Endothelial cell of umbilical vein (primary cell): Measurements from ENCODE around the gene HACD3. TPM values are rescaled to one million over a fixed set of nuclear protein-coding genes. Genes with fewer than 3 reads are reported as not detected.
A peak's percentile ranks its signal among the peaks of the same experiment; 100 is the strongest.

ENCODE experiments used
- BruUV-seq: library from RNA; stranded (reverse); fragments of 400-500 nt; replicated peaks from 2 replicates; lab custom pipeline; 2021; lab: Mats Ljungman, UMichigan
- CTCF ChIA-PET: fragments of 300-600, 350-600 bp; sonication (Branson Sonifier 250); formaldehyde crosslinking; loops from one replicate; lab custom pipeline; 2021; ENCODE audit warnings: antibody characterized with exemption, inconsistent platforms; lab: Charles Lee
- POLR2A ChIA-PET: fragments of 300-600, 350-600 bp; sonication (Branson Sonifier 250); formaldehyde crosslinking; loops from one replicate; lab custom pipeline; 2021; ENCODE audit warnings: antibody characterized with exemption, inconsistent platforms; lab: Charles Lee
- DNase-seq: peaks from one replicate; pipeline ENCODE4 v3.0.0-alpha.2; 2011; ENCODE audit warnings: low read depth, low spot score
- FAIRE-seq: peaks from 2 replicates; lab custom pipeline; 2011; peaks lifted over from hg19 to GRCh38; lab: Jason Lieb, UNC
- H2AFZ ChIP-seq: 2 replicates; pipeline ENCODE4 v1.6.0; 2012; ENCODE audit warnings: low read depth, low read length, control low read depth, inconsistent platforms
- H3K27ac ChIP-seq: 2 replicates; pipeline ENCODE4 v1.5.1; 2011; ENCODE audit warnings: low read depth, mild to moderate bottlenecking, control low read depth, low read length, moderate library complexity; ENCODE audit not compliant: insufficient read depth
- H3K27me3 ChIP-seq, 2 experiments: 2 replicates each; pipeline versions ENCODE4 v1.6.0 to v1.6.1; 2011; ENCODE audit warnings: low read length in 2 of 2, mixed read lengths in 1 of 2; ENCODE audit not compliant: control insufficient read depth in 2 of 2, insufficient read depth in 2 of 2
- H3K36me3 ChIP-seq, 2 experiments: 2 replicates in 1 of 2; 3 replicates in 1 of 2; pipeline ENCODE4 v1.5.1; 2011; ENCODE audit warnings: low read length in 2 of 2, mild to moderate bottlenecking in 1 of 2, moderate library complexity in 1 of 2; ENCODE audit not compliant: control insufficient read depth in 2 of 2, insufficient read depth in 2 of 2; ENCODE audit errors: extremely low read depth in 1 of 2
- H3K4me1 ChIP-seq: 3 replicates; pipeline ENCODE4 v1.5.1; 2011; ENCODE audit warnings: mild to moderate bottlenecking, low read length; ENCODE audit not compliant: control insufficient read depth, insufficient read depth; ENCODE audit errors: extremely low read depth
- H3K4me2 ChIP-seq: 2 replicates; pipeline ENCODE4 v1.6.1; 2011; ENCODE audit warnings: low read length, control low read depth, mixed read lengths; ENCODE audit not compliant: insufficient read depth
- H3K4me3 ChIP-seq, 3 experiments: fragments of 200-600 bp in 1 of 3; sonication (generic), shearing (Covaris generic) in 1 of 3; replicated peaks in 1 of 3; 2 replicates each; pipeline ENCODE4 v1.5.1; 2011 to 2016; ENCODE audit warnings: control low read depth in 3 of 3, low read length in 3 of 3, mild to moderate bottlenecking in 2 of 3, inconsistent platforms in 1 of 3, low read depth in 1 of 3, moderate library complexity in 1 of 3; ENCODE audit not compliant: insufficient read depth in 1 of 3
- H3K79me2 ChIP-seq: 2 replicates; pipeline ENCODE4 v1.6.0; 2012; ENCODE audit warnings: low read length, inconsistent platforms; ENCODE audit not compliant: control insufficient read depth, insufficient read depth
- H3K9ac ChIP-seq: replicated peaks from 2 replicates; pipeline ENCODE3; 2011; ENCODE audit warnings: low read length, control low read depth; ENCODE audit not compliant: insufficient read depth; ENCODE audit errors: extremely low read depth
- H3K9me1 ChIP-seq: replicated peaks from 3 replicates; pipeline ENCODE4 v1.6.0; 2011; ENCODE audit warnings: mild to moderate bottlenecking, low read length; ENCODE audit not compliant: control insufficient read depth, insufficient read depth; ENCODE audit errors: extremely low read depth
- H3K9me3 ChIP-seq: replicated peaks from 2 replicates; pipeline ENCODE4 v1.5.1; 2012; ENCODE audit warnings: low read length, inconsistent platforms; ENCODE audit not compliant: control insufficient read depth, insufficient read depth
- H4K20me1 ChIP-seq: replicated peaks from 2 replicates; pipeline ENCODE3; 2011; ENCODE audit warnings: mild to moderate bottlenecking, low read length; ENCODE audit not compliant: control insufficient read depth, insufficient read depth; ENCODE audit errors: extremely low read depth
- EZH2 ChIP-seq: IDR thresholded peaks from 2 replicates; pipeline ENCODE4 v1.6.1; 2012; ENCODE audit warnings: borderline replicate concordance, low read depth, mild to moderate bottlenecking, moderate library complexity, low read length, inconsistent platforms; ENCODE audit not compliant: severe bottlenecking
- FOS ChIP-seq: IDR thresholded peaks from 2 replicates; pipeline ENCODE4 v1.6.1; 2011; ENCODE audit warnings: mild to moderate bottlenecking, low read length, moderate library complexity, borderline replicate concordance; ENCODE audit not compliant: insufficient read depth
- GATA2 ChIP-seq: IDR thresholded peaks from 2 replicates; pipeline ENCODE4 v1.7.0; 2011; ENCODE audit warnings: low read depth, mild to moderate bottlenecking, moderate library complexity, mixed read lengths, low read length; ENCODE audit not compliant: insufficient read length, insufficient read depth
- JUN ChIP-seq: IDR thresholded peaks from 2 replicates; pipeline ENCODE4 v1.6.1; 2011; ENCODE audit warnings: borderline replicate concordance, low read depth; ENCODE audit not compliant: insufficient read length, insufficient read depth
- MAX ChIP-seq: IDR thresholded peaks from 2 replicates; pipeline ENCODE4 v1.6.1; 2011; ENCODE audit not compliant: insufficient read depth, insufficient read length
- MYC ChIP-seq: IDR thresholded peaks from one replicate; pipeline ENCODE4 v1.6.1; 2011; ENCODE audit warnings: mild to moderate bottlenecking, low read depth, low read length
- POLR2A ChIP-seq: IDR thresholded peaks from 2 replicates; pipeline ENCODE4 v1.6.1; 2012; ENCODE audit warnings: low read depth, mild to moderate bottlenecking, control low read depth, low read length
- POLR2AphosphoS5 ChIP-seq: IDR thresholded peaks from 2 replicates; pipeline ENCODE4 v1.6.1; 2012; ENCODE audit warnings: low read depth, mild to moderate bottlenecking, control low read depth, low read length, moderate library complexity; ENCODE audit not compliant: insufficient read depth
- dilution Hi-C: fragments of 300-500 bp; cut with MboI; formaldehyde crosslinking; loops from one replicate; pipeline ENCODE4 v1.15.0; 2019; ENCODE audit warnings: low sequenced_read_pairs; ENCODE audit not compliant: extremely low pct_ligation_motif_present
- intact Hi-C: fragments of 100-400 bp; cut with micrococcal nuclease; formaldehyde crosslinking; loops from one replicate; pipeline ENCODE4 v1.10.0; 2022
- polyA plus RNA-seq, 4 experiments: library from polyadenylated mRNA; depleted of rRNA in 3 of 4; stranded (reverse) in 3 of 4; unstranded in 1 of 4; fragments of >200 nt; gene quantifications; 2 replicates each; pipeline versions ENCODE4 v1.2.1 to v1.2.3, GENCODE V29; 2011 to 2012; ENCODE audit warnings: missing spikeins in 1 of 4
- total RNA-seq: library from RNA; stranded (reverse); gene quantifications from 2 replicates; pipeline ENCODE4 v1.2.3, GENCODE V29; 2021
- TF ChIP-seq, protein P1 (sequence below), 2 donors: IDR thresholded peaks; 1 replicate in 1 of 2; 2 replicates in 1 of 2; pipeline ENCODE4 v1.5.1; 2011; ENCODE audit warnings: low read length in 2 of 2, mild to moderate bottlenecking in 2 of 2, moderate library complexity in 2 of 2, control low read depth in 1 of 2, inconsistent platforms in 1 of 2, low read depth in 1 of 2; ENCODE audit not compliant: insufficient read depth in 1 of 2; ENCODE audit errors: extremely low read depth in 1 of 2

Gene HACD3
- total and polyA plus RNA-seq, 2 donors (not counting 3 experiments of a cell fraction or from before 2014, with no cell fraction given): 47.4 to 61.1 TPM

DNA sequence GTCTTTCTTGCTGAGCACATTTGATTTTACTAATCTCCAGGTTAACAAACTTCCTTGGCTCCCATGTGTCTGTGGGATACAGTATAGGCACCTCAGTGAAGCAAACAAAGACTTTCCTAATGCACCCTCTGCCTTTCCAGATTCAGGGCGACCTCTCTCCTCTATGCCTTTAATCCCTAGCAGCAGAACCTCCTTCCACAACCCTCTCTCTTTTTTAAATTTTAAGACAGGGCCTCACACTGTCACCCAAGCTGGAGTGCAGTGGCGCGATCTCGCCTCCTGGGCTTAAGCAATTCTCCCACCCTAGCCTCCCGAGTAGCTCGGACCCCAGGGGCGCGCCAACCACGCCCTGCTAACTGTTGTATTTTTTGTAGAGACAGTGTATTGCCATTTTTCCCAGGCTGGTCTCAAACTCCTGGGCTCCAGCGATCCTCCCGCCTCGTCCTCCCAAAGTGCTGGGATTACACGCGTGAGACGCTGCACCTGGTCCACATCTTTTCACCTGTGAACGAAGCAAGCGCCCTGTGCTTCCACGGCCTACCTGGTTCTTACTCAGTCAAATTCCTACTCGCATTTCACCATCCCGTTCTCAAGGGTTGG, 1.7 kb upstream of the HACD3 start:
- Histone ChIP-seq H3K36me3 (no peaks in the 10 kb centered on the region), H3K4me1 (peaks cover 20% of the 10 kb centered on the region), H3K9me1 (no peaks in the 10 kb centered on the region), H2AFZ (no peak overlapping the region), H3K79me2 (peaks cover 32% of the 10 kb centered on the region), H3K4me3 (no peak overlapping the region), H3K9me3 (no peaks in the 10 kb centered on the region), H3K27me3 (no peaks in the 10 kb centered on the region), H3K9ac (no peak overlapping the region), H3K27ac (no peak overlapping the region), H4K20me1 (no peaks in the 10 kb centered on the region), H3K4me2 (no peak overlapping the region)
- ChIA-PET POLR2A (no interaction called here), CTCF (no interaction called here)
- BruUV-seq: no TSS peak
- dilution Hi-C loops (no loop called here), intact Hi-C loops (no loop called here)
- FAIRE-seq (no peak), DNase-seq (no peak)
- TF ChIP-seq MAX: no peak

DNA sequence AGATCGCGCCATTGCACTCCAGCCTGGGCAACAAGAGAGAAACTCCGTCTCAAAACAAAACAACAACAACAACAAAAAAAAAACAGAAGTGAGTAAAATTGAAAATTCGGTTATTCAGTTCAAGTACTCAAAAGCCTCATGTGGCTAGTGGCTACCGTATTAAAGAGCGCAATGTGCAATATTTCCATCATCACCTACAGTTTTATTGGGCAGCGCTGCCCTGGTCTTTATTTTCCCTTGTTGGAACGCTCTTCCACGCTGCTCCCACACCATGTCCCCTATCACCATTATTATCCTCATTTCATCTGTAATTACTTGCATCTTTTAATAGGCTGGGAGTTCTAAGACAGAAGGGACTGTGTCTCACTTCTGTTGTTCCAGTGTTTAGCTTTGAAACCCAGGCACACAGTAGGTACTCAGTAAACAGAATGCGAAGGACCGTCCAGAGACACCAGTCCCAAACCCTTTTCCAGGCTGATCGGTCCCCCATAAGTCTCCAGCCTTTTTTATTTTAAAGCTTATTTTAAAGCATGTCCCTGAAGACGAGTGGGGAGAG, 423 bp upstream of the HACD3 start:
- H2AFZ ChIP-seq: peak overlapping the region; percentile 99
- DNase-seq (no peak), FAIRE-seq (no peak)
- no peaks in the 10 kb centered on the region for H3K9me3 ChIP-seq
- peak overlapping the region; percentile 78 for H3K4me2 ChIP-seq
- dilution Hi-C loops: no loop called here
- no TSS peak for BruUV-seq
- peak overlapping the region in 2 of 3 experiments; percentile 23 to 56 for H3K4me3 ChIP-seq
- intact Hi-C loops: loop anchor here (1.0 kb wide), 1 partner anchor 13 kb away; the partner anchor contains the start of gene DPP8
- H3K27me3 ChIP-seq: no peaks in the 10 kb centered on the region
- POLR2A ChIA-PET: no interaction called here
- no peaks in the 10 kb centered on the region for H3K36me3 ChIP-seq
- H3K79me2 ChIP-seq: peaks cover 44% of the 10 kb centered on the region
- H3K27ac ChIP-seq: no peak overlapping the region
- H3K9me1 ChIP-seq: no peaks in the 10 kb centered on the region
- H3K4me1 ChIP-seq: peaks cover 20% of the 10 kb centered on the region
- peak overlapping the region; percentile 59 for H3K9ac ChIP-seq
- no peak for TF ChIP-seq POLR2AphosphoS5
- TF ChIP-seq JUN: no peak
- TF ChIP-seq MYC: no peak
- no peak for TF ChIP-seq POLR2A
- no peak for TF ChIP-seq MAX
- TF ChIP-seq, protein P1, sequence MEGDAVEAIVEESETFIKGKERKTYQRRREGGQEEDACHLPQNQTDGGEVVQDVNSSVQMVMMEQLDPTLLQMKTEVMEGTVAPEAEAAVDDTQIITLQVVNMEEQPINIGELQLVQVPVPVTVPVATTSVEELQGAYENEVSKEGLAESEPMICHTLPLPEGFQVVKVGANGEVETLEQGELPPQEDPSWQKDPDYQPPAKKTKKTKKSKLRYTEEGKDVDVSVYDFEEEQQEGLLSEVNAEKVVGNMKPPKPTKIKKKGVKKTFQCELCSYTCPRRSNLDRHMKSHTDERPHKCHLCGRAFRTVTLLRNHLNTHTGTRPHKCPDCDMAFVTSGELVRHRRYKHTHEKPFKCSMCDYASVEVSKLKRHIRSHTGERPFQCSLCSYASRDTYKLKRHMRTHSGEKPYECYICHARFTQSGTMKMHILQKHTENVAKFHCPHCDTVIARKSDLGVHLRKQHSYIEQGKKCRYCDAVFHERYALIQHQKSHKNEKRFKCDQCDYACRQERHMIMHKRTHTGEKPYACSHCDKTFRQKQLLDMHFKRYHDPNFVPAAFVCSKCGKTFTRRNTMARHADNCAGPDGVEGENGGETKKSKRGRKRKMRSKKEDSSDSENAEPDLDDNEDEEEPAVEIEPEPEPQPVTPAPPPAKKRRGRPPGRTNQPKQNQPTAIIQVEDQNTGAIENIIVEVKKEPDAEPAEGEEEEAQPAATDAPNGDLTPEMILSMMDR (IDR thresholded peaks at IDR 0.05; ENCODE audit: extremely low read depth in 1 of 2, insufficient read depth in 1 of 2, low read depth in 1 of 2, low read length in 2 of 2): no peak
- TF ChIP-seq GATA2: no peak
- no peak for TF ChIP-seq FOS
- no peak for TF ChIP-seq EZH2
- CTCF ChIA-PET: interaction anchor here (1.2 to 1.3 kb wide), 2 partner anchors 16 to 49 kb away, joined by 3 to 4 read pairs; no protein-coding TSS in a partner anchor
- H4K20me1 ChIP-seq: no peaks in the 10 kb centered on the region
